ENCODE measurements around the gene PARP12. TPM values are rescaled to one million over a fixed set of nuclear protein-coding genes. Genes with fewer than 3 reads are reported as not detected.

Gene PARP12
- polyA plus RNA-seq, 1 donor (not counting 4 experiments of a cell fraction or from before 2014, with no cell fraction given), result 66.0 TPM

GRCh38 chr7:140017034-140017433, 45.7 kb downstream of the PARP12 start:
- TF ChIP-seq CTCF (optimal IDR thresholded peaks at IDR 0.05 in 1 of 3, IDR thresholded peaks at IDR 0.05 in 1 of 3, conservative IDR thresholded peaks at IDR 0.05 in 1 of 3; ENCODE audit: extremely low read depth in 1 of 3, insufficient read depth in 2 of 3, low read length in 3 of 3) (no peak), EZH2 (IDR thresholded peaks at IDR 0.05; ENCODE audit: low read length) (no peak)
- Histone ChIP-seq H3K9me3 (ENCODE audit: control insufficient read depth, low read depth, low read length) (no peaks in the 10 kb centered on the region), H3K4me3 (ENCODE audit: control insufficient read depth in 2 of 3, extremely low read depth in 1 of 3, insufficient read depth in 2 of 3, low read depth in 1 of 3, low read length in 3 of 3) (no peak overlapping the region), H3K9me1 (ENCODE audit: control insufficient read depth, extremely low read depth, insufficient read depth, low read length) (no peaks in the 10 kb centered on the region), H3K4me1 (ENCODE audit: control insufficient read depth, extremely low read depth, insufficient read depth, low read length) (no peaks in the 10 kb centered on the region), H3K9ac (ENCODE audit: control insufficient read depth, extremely low read depth, insufficient read depth, low read length) (no peak overlapping the region), H3K4me2 (ENCODE audit: control insufficient read depth, extremely low read depth, insufficient read depth, low read depth, low read length) (no peak overlapping the region), H3K27me3 (ENCODE audit: control insufficient read depth, extremely low read depth, insufficient read depth, low read length) (no peaks in the 10 kb centered on the region), H3K36me3 (ENCODE audit: control insufficient read depth in 2 of 2, extremely low read depth in 1 of 2, insufficient read depth in 2 of 2, low read length in 2 of 2) (no peaks in the 10 kb centered on the region), H4K20me1 (ENCODE audit: control insufficient read depth, extremely low read depth, insufficient read depth, low read length) (no peaks in the 10 kb centered on the region), H2AFZ (ENCODE audit: control insufficient read depth, low read length) (no peak overlapping the region), H3K79me2 (ENCODE audit: control insufficient read depth, insufficient read depth, low read length) (no peaks in the 10 kb centered on the region), H3K27ac (ENCODE audit: control insufficient read depth, insufficient read depth, low read length) (no peak overlapping the region)
- FAIRE-seq (no peak), DNase-seq (ENCODE audit: low read depth, low spot score) (no peak)
- dilution Hi-C loops (cut with MboI; ENCODE audit: extremely low pct_ligation_motif_present, low sequenced_read_pairs), result loop anchor here (25.0 kb wide), 1 partner anchor 405 kb away; no protein-coding TSS in a partner anchor

DNA sequence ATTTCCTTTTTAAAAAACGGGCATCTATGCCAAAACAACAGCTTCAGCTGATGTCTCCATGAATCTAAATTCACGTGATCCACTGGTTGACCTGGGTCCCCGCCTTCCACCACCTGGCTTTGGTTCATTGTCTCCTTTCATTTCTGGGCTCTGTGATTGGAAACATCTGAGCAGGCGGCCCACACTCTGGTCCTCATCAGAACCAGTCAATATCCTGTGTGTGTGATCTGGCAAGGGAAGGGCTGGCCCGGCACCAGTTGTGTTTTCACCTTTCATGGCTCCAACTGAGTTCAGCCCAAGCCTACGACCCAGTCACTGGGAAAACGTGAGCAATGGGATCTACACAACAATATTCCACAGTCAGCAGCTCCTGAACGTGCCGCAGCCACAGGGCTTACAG, 46.2 kb downstream of the PARP12 start:
- TF ChIP-seq EZH2 (IDR thresholded peaks at IDR 0.05; ENCODE audit: low read length) (no peak), CTCF (optimal IDR thresholded peaks at IDR 0.05 in 1 of 3, IDR thresholded peaks at IDR 0.05 in 1 of 3, conservative IDR thresholded peaks at IDR 0.05 in 1 of 3; ENCODE audit: extremely low read depth in 1 of 3, insufficient read depth in 2 of 3, low read length in 3 of 3) (no peak)
- Histone ChIP-seq H3K9ac (ENCODE audit: control insufficient read depth, extremely low read depth, insufficient read depth, low read length) (no peak overlapping the region), H3K4me1 (ENCODE audit: control insufficient read depth, extremely low read depth, insufficient read depth, low read length) (no peaks in the 10 kb centered on the region), H2AFZ (ENCODE audit: control insufficient read depth, low read length) (no peak overlapping the region), H3K4me2 (ENCODE audit: control insufficient read depth, extremely low read depth, insufficient read depth, low read depth, low read length) (no peak overlapping the region), H3K4me3 (ENCODE audit: control insufficient read depth in 2 of 3, extremely low read depth in 1 of 3, insufficient read depth in 2 of 3, low read depth in 1 of 3, low read length in 3 of 3) (no peak overlapping the region), H3K9me3 (ENCODE audit: control insufficient read depth, low read depth, low read length) (no peaks in the 10 kb centered on the region), H4K20me1 (ENCODE audit: control insufficient read depth, extremely low read depth, insufficient read depth, low read length) (no peaks in the 10 kb centered on the region), H3K27ac (ENCODE audit: control insufficient read depth, insufficient read depth, low read length) (no peak overlapping the region), H3K79me2 (ENCODE audit: control insufficient read depth, insufficient read depth, low read length) (no peaks in the 10 kb centered on the region), H3K9me1 (ENCODE audit: control insufficient read depth, extremely low read depth, insufficient read depth, low read length) (no peaks in the 10 kb centered on the region), H3K27me3 (ENCODE audit: control insufficient read depth, extremely low read depth, insufficient read depth, low read length) (no peaks in the 10 kb centered on the region), H3K36me3 (ENCODE audit: control insufficient read depth in 2 of 2, extremely low read depth in 1 of 2, insufficient read depth in 2 of 2, low read length in 2 of 2) (no peaks in the 10 kb centered on the region)
- DNase-seq (ENCODE audit: low read depth, low spot score) (no peak), FAIRE-seq (no peak)
- dilution Hi-C loops (cut with MboI; ENCODE audit: extremely low pct_ligation_motif_present, low sequenced_read_pairs), result loop anchor here (25.0 kb wide), 1 partner anchor 404 kb away; no protein-coding TSS in a partner anchor

Data from keratinocyte (primary cell).